Mesothelial cell of epicardium (in vitro differentiated cells): Measurements from ENCODE around the gene STAT5A. TPM values are rescaled to one million over a fixed set of nuclear protein-coding genes. Genes with fewer than 3 reads are reported as not detected.
"Not testable (repeated sequence)": the region's sequence is repeated elsewhere in the genome, so short reads cannot be mapped to it uniquely, and the experiment has no call there.

Source experiments
- DNase-seq, 2 experiments: peaks; one replicate each; pipeline ENCODE4 v3.0.0; 2021; ENCODE audit warnings: low spot score in 2 of 2; ENCODE audit not compliant: unreplicated experiment in 2 of 2
- H3K27ac Mint-ChIP-seq: 2 replicates; pipeline ENCODE4 v1.8.0; 2021; ENCODE audit warnings: mixed read lengths
- H3K27me3 Mint-ChIP-seq: 2 replicates; pipeline ENCODE4 v1.8.0; 2021; ENCODE audit warnings: low read depth, mixed read lengths
- H3K36me3 Mint-ChIP-seq: 2 replicates; pipeline ENCODE4 v1.8.0; 2021; ENCODE audit warnings: mixed read lengths
- H3K4me1 Mint-ChIP-seq: 2 replicates; pipeline ENCODE4 v1.8.0; 2021; ENCODE audit warnings: mixed read lengths
- H3K4me3 Mint-ChIP-seq: 2 replicates; pipeline ENCODE4 v1.8.0; 2021; ENCODE audit warnings: mild to moderate bottlenecking, moderate library complexity, mixed read lengths
- H3K9me3 Mint-ChIP-seq: 2 replicates; pipeline ENCODE4 v1.8.0; 2021; ENCODE audit warnings: mixed read lengths
- CTCF ChIP-seq: fragments of 200-600 bp; sonication (generic); IDR thresholded peaks from one replicate; pipeline ENCODE4 v1.5.0; 2021; ENCODE audit warnings: antibody characterized with exemption; ENCODE audit not compliant: unreplicated experiment
- total RNA-seq: library from RNA; stranded (reverse); gene quantifications from 3 replicates; pipeline ENCODE4 v1.2.1, GENCODE V29; 2021

The STAT5A gene
- total RNA-seq, 1 donor from 2014 or later: 11.7 TPM

- Mint-ChIP-seq H3K4me3 (no peak overlapping the region), H3K27me3 (no peaks in the 10 kb centered on the region), H3K36me3 (no peaks in the 10 kb centered on the region), H3K9me3 (no peaks in the 10 kb centered on the region), H3K27ac (no peak overlapping the region), H3K4me1 (peaks cover 10% of the 10 kb centered on the region)
- DNase-seq: no peak
- no peak for TF ChIP-seq CTCF
These were observed 35.4 kb upstream of the STAT5A start for GRCh38 chr17:42252597-42253550.

DNA sequence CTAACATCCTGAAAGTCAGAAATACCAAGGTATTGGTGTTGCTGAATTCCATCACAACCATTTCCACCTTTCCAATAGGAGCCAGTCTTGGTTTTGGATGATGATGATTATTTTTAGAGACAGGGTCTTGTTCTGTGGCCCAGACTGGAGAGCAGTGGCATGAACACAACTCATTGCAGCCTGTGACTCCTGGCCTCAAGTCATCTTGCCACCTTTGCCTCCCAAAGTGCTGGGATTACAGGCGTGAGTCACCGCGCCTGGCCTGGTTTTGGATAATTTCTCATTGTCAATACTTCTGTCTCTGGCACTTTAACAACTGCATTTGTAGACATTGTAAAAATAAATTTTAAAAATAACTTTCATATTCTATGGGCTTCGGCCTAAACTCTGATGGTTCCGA, 34.7 kb upstream of the STAT5A start:
- no peak for DNase-seq
- Mint-ChIP-seq H3K9me3 (no peaks in the 10 kb centered on the region), H3K4me1 (peaks cover 8% of the 10 kb centered on the region), H3K4me3 (no peak overlapping the region), H3K27me3 (no peaks in the 10 kb centered on the region), H3K36me3 (no peaks in the 10 kb centered on the region), H3K27ac (no peak overlapping the region)
- no peak for TF ChIP-seq CTCF

DNA sequence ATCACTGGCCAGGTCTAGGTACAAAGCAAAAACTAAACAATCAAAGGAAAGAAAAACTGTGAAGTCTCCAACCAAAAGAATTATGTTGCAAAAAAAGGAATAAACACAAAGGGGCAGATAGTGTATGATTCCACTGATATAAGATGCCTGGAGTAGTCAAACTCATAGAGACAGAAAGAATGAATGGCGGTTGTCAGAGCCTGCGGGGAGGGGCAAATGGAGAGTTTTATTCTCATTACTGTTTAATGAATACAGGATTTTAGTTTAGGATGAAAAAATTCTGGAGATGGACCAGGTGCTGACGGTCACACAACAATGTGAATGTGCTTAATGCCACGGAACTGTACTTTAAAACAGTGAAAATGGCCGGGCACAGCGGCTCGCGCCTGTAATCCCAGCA, 32.9 kb upstream of the STAT5A start:
- Mint-ChIP-seq H3K4me1 (peaks cover 6% of the 10 kb centered on the region), H3K36me3 (no peaks in the 10 kb centered on the region), H3K27me3 (no peaks in the 10 kb centered on the region), H3K27ac (no peak overlapping the region), H3K4me3 (no peak overlapping the region), H3K9me3 (no peaks in the 10 kb centered on the region)
- no peak for DNase-seq
- no peak for TF ChIP-seq CTCF

GRCh38 chr17:42260318-42260717, 28.0 kb upstream of the STAT5A start:
- no peak for TF ChIP-seq CTCF
- DNase-seq: no peak
- Mint-ChIP-seq H3K27me3 (no peaks in the 10 kb centered on the region), H3K4me3 (no peak overlapping the region), H3K4me1 (peaks cover 1% of the 10 kb centered on the region), H3K36me3 (no peaks in the 10 kb centered on the region), H3K9me3 (no peaks in the 10 kb centered on the region), H3K27ac (no peak overlapping the region)

DNA sequence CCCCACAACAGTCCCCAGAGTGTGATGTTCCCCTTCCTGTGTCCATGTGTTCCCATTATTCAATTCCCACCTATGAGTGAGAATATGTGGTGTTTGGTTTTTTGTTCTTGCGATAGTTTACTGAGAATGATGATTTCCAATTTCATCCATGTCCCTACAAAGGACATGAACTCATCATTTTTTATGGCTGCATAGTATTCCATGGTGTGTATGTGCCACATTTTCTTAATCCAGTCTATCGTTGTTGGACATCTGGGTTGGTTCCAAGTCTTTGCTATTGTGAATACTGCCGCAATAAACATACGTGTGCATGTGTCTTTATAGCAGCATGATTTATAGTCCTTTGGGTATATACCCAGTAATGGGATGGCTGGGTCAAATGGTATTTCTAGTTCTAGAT, 23.9 kb upstream of the STAT5A start:
- not testable (repeated sequence) for H3K9me3 Mint-ChIP-seq

DNA sequence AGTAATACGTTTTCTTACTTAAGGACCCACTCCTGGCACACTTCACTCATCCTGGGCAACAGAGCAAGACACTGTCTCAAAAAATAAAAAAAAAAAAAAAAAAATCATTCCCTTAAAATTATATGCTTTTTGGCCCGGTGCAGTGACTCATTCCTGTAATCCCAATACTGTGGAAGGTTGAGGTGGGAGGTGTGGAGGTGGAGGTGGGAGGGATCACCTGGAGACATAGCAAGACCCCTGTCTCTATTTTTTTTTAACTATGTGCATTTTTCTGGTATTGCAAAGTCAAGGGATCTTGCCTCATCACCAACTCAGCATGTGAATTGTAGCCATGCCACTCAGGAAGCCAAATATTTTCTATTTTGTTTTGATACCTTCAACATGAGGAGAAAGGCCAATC, 21.8 kb upstream of the STAT5A start:
- Mint-ChIP-seq H3K9me3 (no peaks in the 10 kb centered on the region), H3K27ac (peak overlapping the region; percentile 39), H3K36me3 (peaks cover 3% of the 10 kb centered on the region), H3K4me3 (no peak overlapping the region), H3K27me3 (no peaks in the 10 kb centered on the region), H3K4me1 (peaks cover 1% of the 10 kb centered on the region)
- no peak for DNase-seq
- no peak for TF ChIP-seq CTCF

More for the DNA sequence above, 23.9 kb upstream of the STAT5A start:
- H3K27ac Mint-ChIP-seq, H3K4me1 Mint-ChIP-seq, H3K36me3 Mint-ChIP-seq, H3K4me3 Mint-ChIP-seq, H3K27me3 Mint-ChIP-seq, DNase-seq: not testable (repeated sequence)
